ENCODE data around the gene SLC9A2. TPM values are rescaled to one million over a fixed set of nuclear protein-coding genes. Genes with fewer than 3 reads are reported as not detected.
A peak's percentile ranks its signal among the peaks of the same experiment; 100 is the strongest.

The SLC9A2 gene
- total and polyA plus RNA-seq, 2 of the 13 experiments (the other 11 are each of a cell fraction or from before 2014, with no cell fraction given): 0.02 TPM; not detected in 1

DNA sequence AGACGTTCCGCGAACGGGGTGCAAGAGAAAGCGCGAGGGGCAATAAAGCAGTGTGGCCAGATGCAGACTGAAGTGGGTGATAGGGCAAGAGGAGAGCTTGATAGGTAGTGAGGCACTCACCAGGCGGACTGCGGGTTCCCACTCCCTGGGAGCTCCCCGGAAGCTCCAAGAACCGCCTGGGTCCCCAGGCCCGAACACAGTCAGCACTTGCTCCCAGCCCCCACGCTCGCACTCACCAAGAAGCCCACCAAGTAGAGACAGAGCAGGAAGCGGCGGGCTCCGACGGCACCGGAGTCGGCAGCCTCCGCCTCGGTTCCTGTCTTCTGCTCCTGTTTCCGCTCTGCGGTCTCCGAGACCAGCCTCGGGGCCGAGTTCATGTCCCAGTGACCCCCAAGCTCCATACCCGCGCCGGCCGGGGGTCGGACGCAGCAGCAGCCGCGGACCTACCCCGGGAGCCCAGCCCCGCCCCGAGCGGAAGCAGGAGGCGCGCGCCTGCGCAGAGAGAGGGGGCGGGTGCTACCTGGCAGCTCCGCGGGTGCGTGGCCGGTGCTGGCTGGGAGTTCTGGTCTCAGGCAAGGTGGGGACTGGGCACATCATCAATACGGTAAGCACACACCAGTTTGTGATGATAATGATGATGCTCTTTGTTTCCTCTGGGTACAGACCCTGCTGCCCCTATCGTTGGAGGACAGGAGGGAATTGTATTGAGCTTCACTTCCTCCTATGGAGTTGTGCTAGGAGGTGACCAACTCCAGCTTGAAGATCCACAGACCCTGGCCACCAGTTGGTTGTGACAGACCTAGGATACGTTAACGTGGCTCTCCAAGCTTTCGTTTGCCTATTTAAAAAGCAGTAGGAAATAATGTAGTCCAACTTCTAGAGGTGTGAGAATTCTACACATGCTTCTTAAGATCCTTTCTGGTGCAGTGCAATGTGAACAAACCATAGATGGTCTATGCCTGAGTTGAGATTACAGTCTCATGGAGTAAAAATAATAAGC is 117.4 kb downstream of the SLC9A2 start (continued):
- TF ChIP-seq, protein P1, sequence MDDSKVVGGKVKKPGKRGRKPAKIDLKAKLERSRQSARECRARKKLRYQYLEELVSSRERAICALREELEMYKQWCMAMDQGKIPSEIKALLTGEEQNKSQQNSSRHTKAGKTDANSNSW (CRISPR knock-in tag; IDR thresholded peaks at IDR 0.05; ENCODE audit: borderline replicate concordance): 0 out of 2 replicates have a peak, but pooled peaks have one; percentile 58
- TF ChIP-seq GZF1 (CRISPR knock-in tag; IDR thresholded peaks at IDR 0.05) (peak; percentile 83), PHF20 (CRISPR knock-in tag; IDR thresholded peaks at IDR 0.05) (peak; percentile 78), WIZ (CRISPR knock-in tag; IDR thresholded peaks at IDR 0.05) (0 out of 2 replicates have a peak, but pooled peaks have one; percentile 60), CAMTA2 (CRISPR knock-in tag; IDR thresholded peaks at IDR 0.05; ENCODE audit: borderline replicate concordance) (peak; percentile 63; the same call in 1 of the 2 replicates), FLYWCH1 (CRISPR knock-in tag; IDR thresholded peaks at IDR 0.05) (no peak), HNRNPUL1 (IDR thresholded peaks at IDR 0.05; ENCODE audit: low read depth, low read length) (no peak), HNRNPLL (IDR thresholded peaks at IDR 0.05; ENCODE audit: low read depth, low read length, poor library complexity, severe bottlenecking) (peak; percentile 67), ZNF598 (CRISPR knock-in tag; IDR thresholded peaks at IDR 0.05; ENCODE audit: borderline replicate concordance) (peak; percentile 83), PAWR (CRISPR knock-in tag; IDR thresholded peaks at IDR 0.05; ENCODE audit: borderline replicate concordance) (0 out of 2 replicates have a peak, but pooled peaks have one; percentile 88), RXRA (CRISPR knock-in tag; IDR thresholded peaks at IDR 0.05) (peak; percentile 87), DNMT1 (CRISPR knock-in tag; IDR thresholded peaks at IDR 0.05) (peak; percentile 95; the same call in 1 of the 2 replicates), EED (CRISPR knock-in tag; IDR thresholded peaks at IDR 0.05) (no peak), AGO2 (optimal IDR thresholded peaks at IDR 0.05; ENCODE audit: low read depth, low read length) (peak; percentile 56)
- TF ChIP-seq, protein P2, sequence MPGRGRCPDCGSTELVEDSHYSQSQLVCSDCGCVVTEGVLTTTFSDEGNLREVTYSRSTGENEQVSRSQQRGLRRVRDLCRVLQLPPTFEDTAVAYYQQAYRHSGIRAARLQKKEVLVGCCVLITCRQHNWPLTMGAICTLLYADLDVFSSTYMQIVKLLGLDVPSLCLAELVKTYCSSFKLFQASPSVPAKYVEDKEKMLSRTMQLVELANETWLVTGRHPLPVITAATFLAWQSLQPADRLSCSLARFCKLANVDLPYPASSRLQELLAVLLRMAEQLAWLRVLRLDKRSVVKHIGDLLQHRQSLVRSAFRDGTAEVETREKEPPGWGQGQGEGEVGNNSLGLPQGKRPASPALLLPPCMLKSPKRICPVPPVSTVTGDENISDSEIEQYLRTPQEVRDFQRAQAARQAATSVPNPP (CRISPR knock-in tag; IDR thresholded peaks at IDR 0.05): 0 out of 2 replicates have a peak, but pooled peaks have one; percentile 23
- TF ChIP-seq, protein P3, sequence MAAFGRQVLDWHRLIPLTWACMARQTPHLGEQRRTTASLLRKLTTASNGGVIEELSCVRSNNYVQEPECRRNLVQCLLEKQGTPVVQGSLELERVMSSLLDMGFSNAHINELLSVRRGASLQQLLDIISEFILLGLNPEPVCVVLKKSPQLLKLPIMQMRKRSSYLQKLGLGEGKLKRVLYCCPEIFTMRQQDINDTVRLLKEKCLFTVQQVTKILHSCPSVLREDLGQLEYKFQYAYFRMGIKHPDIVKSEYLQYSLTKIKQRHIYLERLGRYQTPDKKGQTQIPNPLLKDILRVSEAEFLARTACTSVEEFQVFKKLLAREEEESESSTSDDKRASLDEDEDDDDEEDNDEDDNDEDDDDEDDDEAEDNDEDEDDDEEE (CRISPR knock-in tag; IDR thresholded peaks at IDR 0.05): 0 out of 2 replicates have a peak, but pooled peaks have one; percentile 18
- TF ChIP-seq, protein P4, sequence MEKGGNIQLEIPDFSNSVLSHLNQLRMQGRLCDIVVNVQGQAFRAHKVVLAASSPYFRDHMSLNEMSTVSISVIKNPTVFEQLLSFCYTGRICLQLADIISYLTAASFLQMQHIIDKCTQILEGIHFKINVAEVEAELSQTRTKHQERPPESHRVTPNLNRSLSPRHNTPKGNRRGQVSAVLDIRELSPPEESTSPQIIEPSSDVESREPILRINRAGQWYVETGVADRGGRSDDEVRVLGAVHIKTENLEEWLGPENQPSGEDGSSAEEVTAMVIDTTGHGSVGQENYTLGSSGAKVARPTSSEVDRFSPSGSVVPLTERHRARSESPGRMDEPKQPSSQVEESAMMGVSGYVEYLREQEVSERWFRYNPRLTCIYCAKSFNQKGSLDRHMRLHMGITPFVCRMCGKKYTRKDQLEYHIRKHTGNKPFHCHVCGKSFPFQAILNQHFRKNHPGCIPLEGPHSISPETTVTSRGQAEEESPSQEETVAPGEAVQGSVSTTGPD (CRISPR knock-in tag; IDR thresholded peaks at IDR 0.05): no peak; the same call in 1 of the 2 replicates
- TF ChIP-seq, protein P5, sequence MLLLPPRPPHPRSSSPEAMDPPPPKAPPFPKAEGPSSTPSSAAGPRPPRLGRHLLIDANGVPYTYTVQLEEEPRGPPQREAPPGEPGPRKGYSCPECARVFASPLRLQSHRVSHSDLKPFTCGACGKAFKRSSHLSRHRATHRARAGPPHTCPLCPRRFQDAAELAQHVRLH (CRISPR knock-in tag; IDR thresholded peaks at IDR 0.05; ENCODE audit: borderline replicate concordance, low read depth): 0 out of 2 replicates have a peak, but pooled peaks have one; percentile 32
- TF ChIP-seq, protein P6, sequence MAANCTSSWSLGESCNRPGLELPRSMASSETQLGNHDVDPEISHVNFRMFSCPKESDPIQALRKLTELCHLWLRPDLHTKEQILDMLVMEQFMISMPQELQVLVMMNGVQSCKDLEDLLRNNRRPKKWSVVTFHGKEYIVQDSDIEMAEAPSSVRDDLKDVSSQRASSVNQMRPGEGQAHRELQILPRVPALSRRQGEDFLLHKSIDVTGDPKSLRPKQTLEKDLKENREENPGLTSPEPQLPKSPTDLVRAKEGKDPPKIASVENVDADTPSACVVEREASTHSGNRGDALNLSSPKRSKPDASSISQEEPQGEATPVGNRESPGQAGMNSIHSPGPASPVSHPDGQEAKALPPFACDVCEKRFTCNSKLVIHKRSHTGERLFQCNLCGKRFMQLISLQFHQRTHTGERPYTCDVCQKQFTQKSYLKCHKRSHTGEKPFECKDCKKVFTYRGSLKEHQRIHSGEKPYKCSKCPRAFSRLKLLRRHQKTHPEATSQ (CRISPR knock-in tag; IDR thresholded peaks at IDR 0.05; ENCODE audit: borderline replicate concordance): peak; percentile 71; the same call in 1 of the 2 replicates
- TF ChIP-seq, protein P7, sequence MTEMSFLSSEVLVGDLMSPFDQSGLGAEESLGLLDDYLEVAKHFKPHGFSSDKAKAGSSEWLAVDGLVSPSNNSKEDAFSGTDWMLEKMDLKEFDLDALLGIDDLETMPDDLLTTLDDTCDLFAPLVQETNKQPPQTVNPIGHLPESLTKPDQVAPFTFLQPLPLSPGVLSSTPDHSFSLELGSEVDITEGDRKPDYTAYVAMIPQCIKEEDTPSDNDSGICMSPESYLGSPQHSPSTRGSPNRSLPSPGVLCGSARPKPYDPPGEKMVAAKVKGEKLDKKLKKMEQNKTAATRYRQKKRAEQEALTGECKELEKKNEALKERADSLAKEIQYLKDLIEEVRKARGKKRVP (CRISPR knock-in tag; IDR thresholded peaks at IDR 0.05): peak in 1 of 2 experiments; percentile 51; a peak in 1 of 4 replicates

Data from HepG2 (cell line).